ENCODE measurements around the gene C19orf25. TPM values are rescaled to one million over a fixed set of nuclear protein-coding genes. Genes with fewer than 3 reads are reported as not detected.
"Not testable (repeated sequence)": the region's sequence is repeated elsewhere in the genome, so short reads cannot be mapped to it uniquely, and the experiment has no call there.

C19orf25 gene
- total RNA-seq: 43.1 and 45.2 TPM in 2 replicates

- intact Hi-C loops (cut with micrococcal nuclease): loop anchor here (1.0 to 2.0 kb wide), 4 partner anchors 11 to 174 kb away; partner anchors contain the start of genes PCSK4 and RPS15
Measured at GRCh38 chr19:1478934-1479707, at the start of gene C19orf25. Gene C19orf25, minus strand, starts transcription at chr19:1479215. Its CDS starts 312 bp downstream, at chr19:1478903.

DNA sequence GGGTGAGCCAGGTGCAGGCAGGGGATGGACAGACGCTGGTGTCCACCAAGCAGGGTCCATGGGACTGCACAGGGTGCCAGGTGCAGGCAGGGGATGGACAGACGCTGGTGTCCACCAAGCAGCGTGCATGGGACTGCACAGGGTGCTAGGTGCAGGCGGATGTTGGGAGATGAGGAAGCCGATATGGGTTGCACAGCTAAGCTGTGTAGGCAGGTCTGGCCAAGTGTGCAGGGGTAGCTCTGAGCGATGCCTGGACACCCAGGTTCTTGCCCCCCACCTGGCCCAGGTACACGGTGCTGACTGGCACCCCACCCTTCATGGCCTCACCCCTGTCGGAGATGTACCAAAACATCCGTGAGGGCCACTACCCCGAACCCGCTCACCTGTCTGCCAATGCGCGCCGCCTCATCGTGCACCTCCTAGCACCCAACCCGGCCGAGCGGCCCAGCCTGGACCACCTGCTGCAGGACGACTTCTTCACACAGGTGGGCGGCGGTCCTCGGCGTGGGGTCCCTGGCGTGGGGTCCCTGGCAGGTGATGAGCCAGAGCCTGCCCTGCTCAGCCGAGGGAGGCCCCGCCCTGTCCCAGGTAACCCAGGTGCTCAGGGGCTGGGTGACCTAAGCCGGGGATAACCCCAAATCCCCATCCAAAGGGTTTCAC, 48.8 kb upstream of the C19orf25 start:
- intact Hi-C loops (cut with micrococcal nuclease): no loop called here

GRCh38 chr19:1526979-1527649, 48.1 kb upstream of the C19orf25 start:
- intact Hi-C loops (cut with micrococcal nuclease): no loop called here

DNA sequence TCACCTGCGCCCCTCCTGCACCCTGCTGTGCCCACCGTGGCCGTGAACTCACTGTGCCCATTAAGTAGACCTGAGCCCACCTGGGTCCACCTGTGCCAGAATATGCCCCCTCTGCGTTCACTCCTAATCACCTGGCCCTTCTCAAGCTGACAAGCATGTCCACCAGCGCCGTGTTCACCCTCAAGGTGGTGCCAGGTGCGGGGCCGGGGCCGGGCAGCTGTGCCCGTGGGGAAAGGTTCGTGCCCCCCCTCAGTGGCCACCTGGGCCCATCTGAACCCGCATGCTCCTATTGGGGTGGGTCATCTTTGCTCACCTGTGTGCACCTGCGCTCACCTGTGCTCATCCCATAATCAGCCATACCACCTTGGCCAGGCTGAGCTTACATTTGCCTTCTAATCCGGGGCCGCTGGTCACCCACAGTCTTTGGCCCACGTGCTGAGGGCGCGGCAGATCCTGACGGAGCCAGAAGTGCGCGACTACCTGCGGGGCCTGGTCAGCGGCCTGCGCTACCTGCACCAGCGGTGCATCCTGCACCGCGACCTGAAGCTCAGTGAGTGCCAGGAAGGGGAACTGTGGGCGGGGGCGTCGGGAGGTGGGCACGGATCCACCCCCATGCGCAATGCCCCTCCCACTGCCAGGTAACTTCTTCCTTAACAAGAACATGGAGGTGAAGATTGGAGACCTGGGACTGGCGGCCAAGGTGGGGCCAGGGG, 47.2 kb upstream of the C19orf25 start:
- intact Hi-C loops (cut with micrococcal nuclease): no loop called here

- intact Hi-C loops (cut with micrococcal nuclease): no loop called here
Measured at GRCh38 chr19:1525343-1525742, 46.3 kb upstream of the C19orf25 start.

DNA sequence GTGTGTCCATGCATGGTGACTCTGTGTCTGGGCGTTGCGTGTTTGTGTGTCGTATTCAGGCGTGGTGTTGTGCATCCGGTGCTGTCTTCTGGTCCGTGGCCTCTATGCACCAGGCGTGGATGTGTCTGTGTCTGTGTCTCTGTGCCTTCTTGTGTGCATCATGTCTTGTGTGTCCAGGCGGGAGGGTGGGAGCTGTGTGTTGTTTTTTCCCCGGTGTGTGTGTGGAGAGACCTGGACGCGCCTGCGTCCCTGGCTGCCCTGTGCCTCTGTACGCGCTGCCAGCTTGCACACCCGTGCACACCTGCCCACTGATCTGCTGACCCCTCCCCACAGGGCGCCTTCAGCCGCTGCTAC, 45.9 kb upstream of the C19orf25 start:
- intact Hi-C loops (cut with micrococcal nuclease): no loop called here

GRCh38 chr19:1524287-1524971, 45.4 kb upstream of the C19orf25 start:
- intact Hi-C loops (cut with micrococcal nuclease): no loop called here

DNA sequence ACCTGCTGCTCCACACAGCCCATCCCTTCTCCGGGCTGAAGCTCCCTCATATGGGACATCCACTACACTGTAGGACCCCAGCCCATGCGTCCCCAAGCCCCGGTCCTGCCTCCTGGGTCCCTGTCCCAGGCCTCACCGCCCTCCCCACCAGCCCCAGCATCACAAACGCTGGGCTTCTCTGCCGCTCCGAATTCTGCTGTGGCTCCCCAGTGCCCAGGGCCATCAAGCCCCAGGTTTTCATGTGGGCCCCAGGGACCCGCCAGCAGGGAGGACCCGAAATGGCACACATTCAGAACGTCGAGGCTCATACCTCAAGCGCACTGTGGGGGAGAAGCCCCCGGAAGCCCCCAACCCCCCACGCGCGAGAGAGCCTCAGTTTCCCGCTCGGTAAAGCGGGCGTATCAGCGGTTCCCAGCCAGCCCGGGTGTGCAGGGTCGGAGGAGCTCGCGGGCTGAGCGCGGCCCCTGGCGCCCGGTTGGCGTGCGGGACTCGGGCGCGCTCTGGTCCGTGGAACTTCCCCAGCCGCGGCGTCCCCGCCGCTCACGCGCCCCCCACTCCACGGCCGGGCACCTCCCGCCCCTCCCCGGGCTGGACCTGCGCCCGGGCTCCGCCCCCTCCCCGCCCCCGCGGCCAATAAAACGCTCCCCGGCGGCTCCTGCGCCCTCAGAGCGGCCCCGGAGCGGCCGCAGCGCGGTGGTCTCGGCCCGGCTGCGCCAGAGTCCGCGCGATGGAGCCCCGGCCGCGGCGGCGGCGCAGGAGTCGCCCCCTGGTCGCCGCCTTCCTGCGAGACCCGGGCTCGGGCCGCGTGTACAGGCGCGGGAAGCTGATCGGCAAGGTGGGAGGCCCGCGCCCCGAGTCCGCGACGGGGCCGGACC, 44.6 kb upstream of the C19orf25 start, which contains the start of gene PLK5:
PLK5 (plus strand) TSS at position 666 of the 875 bp plus-strand sequence. CDS start 2,920 bp downstream, outside the sequence.
- intact Hi-C loops (cut with micrococcal nuclease): no loop called here

GRCh38 chr19:1522838-1523237, 43.8 kb upstream of the C19orf25 start:
- intact Hi-C loops (cut with micrococcal nuclease): no loop called here

GRCh38 chr19:1522061-1522460, 43.0 kb upstream of the C19orf25 start:
- intact Hi-C loops (cut with micrococcal nuclease): no loop called here

DNA sequence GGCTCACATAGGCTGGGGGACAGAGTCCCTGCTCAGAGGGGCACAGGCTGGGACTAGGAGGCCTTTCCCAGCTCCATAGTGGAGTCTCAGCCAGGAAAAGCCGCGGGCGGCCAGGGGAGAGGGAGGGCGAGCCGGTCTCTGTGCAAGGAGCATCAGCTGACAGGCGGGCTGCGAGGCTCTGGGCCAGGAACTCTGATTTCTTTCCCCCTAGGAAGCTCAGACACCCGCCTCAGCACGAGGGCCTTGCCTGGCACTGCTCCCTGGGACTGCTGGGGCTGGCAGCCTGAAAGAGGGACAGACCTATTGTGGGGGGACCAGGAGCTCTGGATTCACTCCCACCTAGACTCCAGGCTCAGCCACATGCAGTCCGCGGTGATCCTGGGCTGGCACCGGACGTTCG, 42.6 kb upstream of the C19orf25 start:
- intact Hi-C loops (cut with micrococcal nuclease): no loop called here

GRCh38 chr19:1520203-1520780, 41.3 kb upstream of the C19orf25 start:
- intact Hi-C loops (cut with micrococcal nuclease): no loop called here

GRCh38 chr19:1519802-1520201, 40.8 kb upstream of the C19orf25 start:
- intact Hi-C loops (cut with micrococcal nuclease): not testable (repeated sequence)

- intact Hi-C loops (cut with micrococcal nuclease): no loop called here
Measured at GRCh38 chr19:1518471-1518870, 39.5 kb upstream of the C19orf25 start.

GRCh38 chr19:1516395-1516753, 37.4 kb upstream of the C19orf25 start:
- intact Hi-C loops (cut with micrococcal nuclease): no loop called here

GRCh38 chr19:1514986-1515721, 36.1 kb upstream of the C19orf25 start:
- intact Hi-C loops (cut with micrococcal nuclease): no loop called here

DNA sequence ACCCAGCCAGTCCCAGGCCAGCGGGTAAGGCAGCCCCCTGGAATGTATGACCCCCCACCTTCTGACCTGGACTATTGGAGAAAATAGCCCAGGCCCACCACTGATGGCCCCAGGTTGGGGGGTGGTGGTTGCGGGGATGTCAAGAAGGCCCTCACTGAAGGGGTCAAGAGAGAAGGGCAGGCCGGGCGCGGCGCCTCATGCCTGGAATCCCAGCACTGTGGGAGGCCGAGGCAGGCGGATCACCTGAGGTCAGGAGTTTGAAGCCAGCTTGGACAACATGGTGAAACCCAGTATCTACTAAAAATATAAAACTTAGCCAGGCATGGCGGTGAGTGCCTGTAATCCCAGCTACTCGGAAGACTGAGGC, 35.3 kb upstream of the C19orf25 start:
- intact Hi-C loops (cut with micrococcal nuclease): no loop called here

GRCh38 chr19:1513499-1514294, 34.7 kb upstream of the C19orf25 start:
- intact Hi-C loops (cut with micrococcal nuclease): loop anchor here (2.0 kb wide), 1 partner anchor 69 kb away; no protein-coding TSS in a partner anchor
